IMR-90 (cell line): ENCODE measurements around the gene PITPNC1. TPM values are rescaled to one million over a fixed set of nuclear protein-coding genes. Genes with fewer than 3 reads are reported as not detected.

Experiments
- ATAC-seq: fragments of 200-7000 bp; cut with Tn5 transposase; 2 replicates; pipeline ENCODE4 v1.9.1; 2020; ENCODE audit warnings: low read depth, mild to moderate bottlenecking, moderate library complexity
- BruUV-seq: library from RNA; stranded (reverse); fragments of 400-500 nt; replicated peaks from 2 replicates; lab custom pipeline; 2021; lab: Mats Ljungman, UMichigan
- CTCF ChIA-PET: fragments of 300-600 bp; formaldehyde crosslinking; extraction: SDS; loops from one replicate; lab custom pipeline; 2021; ENCODE audit warnings: antibody characterized with exemption; lab: Yijun Ruan, JAX
- POLR2A ChIA-PET: fragments of 300-600 bp; sonication (Branson Sonifier 250); formaldehyde crosslinking; loops from one replicate; lab custom pipeline; 2022; ENCODE audit warnings: antibody characterized with exemption; ENCODE audit not compliant: unreplicated experiment; lab: Charles Lee
- DNase-seq: peaks from one replicate; pipeline ENCODE4 v3.0.0; 2013
- H2AFZ ChIP-seq: replicated peaks from 2 replicates; pipeline ENCODE3; 2013; ENCODE audit warnings: low read length, mild to moderate bottlenecking; ENCODE audit not compliant: poor library complexity
- H2AK5ac ChIP-seq: 2 replicates; pipeline ENCODE4 v1.6.1; 2013; ENCODE audit warnings: low read depth, low read length, inconsistent platforms
- H2AK9ac ChIP-seq: replicated peaks from 2 replicates; pipeline ENCODE3; 2013; ENCODE audit warnings: mild to moderate bottlenecking, low read depth, low read length, moderate library complexity; ENCODE audit not compliant: poor library complexity
- H2BK120ac ChIP-seq: 2 replicates; pipeline ENCODE4 v1.6.1; 2013; ENCODE audit warnings: low read depth, low read length, inconsistent platforms
- H2BK15ac ChIP-seq: 3 replicates; pipeline ENCODE4 v1.6.1; 2013; ENCODE audit warnings: low read depth, low read length, inconsistent platforms
- H2BK20ac ChIP-seq: 2 replicates; pipeline ENCODE4 v1.6.1; 2013; ENCODE audit warnings: low read depth, mild to moderate bottlenecking, inconsistent platforms, low read length, moderate library complexity
- H2BK5ac ChIP-seq: 2 replicates; pipeline ENCODE4 v1.6.1; 2013; ENCODE audit warnings: mild to moderate bottlenecking, low read depth, low read length, inconsistent platforms; ENCODE audit not compliant: poor library complexity, severe bottlenecking
- H3K14ac ChIP-seq: replicated peaks from 2 replicates; pipeline ENCODE4 v1.6.1; 2013; ENCODE audit warnings: low read depth, low read length, inconsistent platforms
- H3K18ac ChIP-seq: 2 replicates; pipeline ENCODE4 v1.6.1; 2013; ENCODE audit warnings: low read depth, low read length, control low read depth
- H3K23ac ChIP-seq: 2 replicates; pipeline ENCODE4 v1.6.1; 2013; ENCODE audit warnings: low read depth, low read length, inconsistent platforms
- H3K27ac ChIP-seq: 2 replicates; pipeline ENCODE4 v1.5.1; 2013; ENCODE audit warnings: mild to moderate bottlenecking, control low read depth, low read length; ENCODE audit not compliant: insufficient read depth
- H3K27me3 ChIP-seq: 2 replicates; pipeline ENCODE4 v1.6.1; 2013; ENCODE audit warnings: low read length; ENCODE audit not compliant: control insufficient read depth, insufficient read depth
- H3K36me3 ChIP-seq: 2 replicates; pipeline ENCODE4 v1.6.1; 2013; ENCODE audit warnings: low read length, mixed read lengths; ENCODE audit not compliant: control insufficient read depth, insufficient read depth
- H3K4ac ChIP-seq: 2 replicates; pipeline ENCODE4 v1.6.1; 2013; ENCODE audit warnings: low read depth, low read length, inconsistent platforms
- H3K4me1 ChIP-seq: 2 replicates; pipeline ENCODE4 v1.6.1; 2013; ENCODE audit warnings: low read length, mixed read lengths; ENCODE audit not compliant: control insufficient read depth, insufficient read depth
- H3K4me2 ChIP-seq: 2 replicates; pipeline ENCODE4 v1.6.1; 2013; ENCODE audit warnings: low read depth, mild to moderate bottlenecking, control low read depth, low read length, moderate library complexity
- H3K4me3 ChIP-seq: 2 replicates; pipeline ENCODE4 v1.5.1; 2013; ENCODE audit warnings: low read depth, mild to moderate bottlenecking, control low read depth, low read length, moderate library complexity; ENCODE audit not compliant: insufficient read depth
- H3K56ac ChIP-seq: 2 replicates; pipeline ENCODE4 v1.6.1; 2013; ENCODE audit warnings: low read length, inconsistent platforms; ENCODE audit not compliant: insufficient read depth; ENCODE audit errors: extremely low read depth
- H3K79me1 ChIP-seq, 2 experiments: 2 replicates each; pipeline ENCODE4 v1.6.1; 2013; ENCODE audit warnings: low read length in 2 of 2, inconsistent platforms in 1 of 2, low read depth in 1 of 2
- H3K9ac ChIP-seq: 2 replicates; pipeline ENCODE4 v1.6.1; 2013; ENCODE audit warnings: low read depth, low read length, control low read depth
- H3K9me1 ChIP-seq: 2 replicates; pipeline ENCODE4 v1.6.1; 2013; ENCODE audit warnings: low read length, inconsistent platforms; ENCODE audit not compliant: insufficient read depth
- H3K9me3 ChIP-seq: 2 replicates; pipeline ENCODE4 v1.6.1; 2013; ENCODE audit warnings: low read length; ENCODE audit not compliant: control insufficient read depth, insufficient read depth
- H4K20me1 ChIP-seq: 2 replicates; pipeline ENCODE4 v1.6.1; 2013; ENCODE audit warnings: low read length, inconsistent platforms; ENCODE audit not compliant: insufficient read depth
- H4K5ac ChIP-seq: 2 replicates; pipeline ENCODE4 v1.6.1; 2013; ENCODE audit warnings: mild to moderate bottlenecking, low read depth, low read length, control low read depth
- H4K8ac ChIP-seq, 2 experiments: 2 replicates each; pipeline ENCODE4 v1.6.1; 2013; ENCODE audit warnings: low read depth in 2 of 2, low read length in 2 of 2, control low read depth in 1 of 2, inconsistent platforms in 1 of 2
- H4K91ac ChIP-seq: 2 replicates; pipeline ENCODE4 v1.6.1; 2013; ENCODE audit warnings: low read depth, low read length, inconsistent platforms; ENCODE audit not compliant: insufficient read depth
- BHLHE40 ChIP-seq: fragments of 150-350 bp; IDR thresholded peaks from 2 replicates; pipeline ENCODE4 v1.6.1; 2016; ENCODE audit warnings: mild to moderate bottlenecking, low read depth, low read length
- FOS ChIP-seq: fragments of 150-350 bp; IDR thresholded peaks from 2 replicates; pipeline ENCODE4 v1.6.1; 2016; ENCODE audit warnings: low read depth, low read length
- POLR2A ChIP-seq: IDR thresholded peaks from 2 replicates; pipeline ENCODE4 v1.6.1; 2012; ENCODE audit warnings: mild to moderate bottlenecking, low read depth, low read length
- RAD21 ChIP-seq: IDR thresholded peaks from 2 replicates; pipeline ENCODE4 v1.6.1; 2012; ENCODE audit warnings: low read length, improper control_type of control experiment
- SMC3 ChIP-seq: fragments of 150-350 bp; IDR thresholded peaks from 2 replicates; pipeline ENCODE4 v1.6.1; 2016; ENCODE audit warnings: low read depth, mild to moderate bottlenecking, antibody characterized with exemption, low read length, moderate library complexity
- WGBS, 2 experiments: methylation state at CpG; one replicate each; pipeline versions ENCODE4 v1.1.5 to v1.1.7; 2013; ENCODE audit warnings: missing lambda C conversion rate in 2 of 2; ENCODE audit not compliant: insufficient read length in 1 of 2; ENCODE audit errors: extremely low coverage in 2 of 2; 5-methylcytosine and 5-hydroxymethylcytosine counted together
- dilution Hi-C: fragments of 300-500 bp; cut with HindIII; formaldehyde crosslinking; loops from one replicate; pipeline ENCODE4 v1.14.3; 2018; ENCODE audit warnings: low sequenced_read_pairs; ENCODE audit not compliant: unreplicated experiment
- in situ Hi-C: fragments of 300-500 bp; cut with MboI; formaldehyde crosslinking; loops from 3 replicates; pipeline ENCODE4 v1.14.3; 2019; ENCODE audit warnings: low sequenced_read_pairs, inconsistent platforms, mixed read lengths
- intact Hi-C: fragments of 100-400 bp; cut with micrococcal nuclease; formaldehyde crosslinking; loops from 2 replicates; pipeline ENCODE4 v1.10.0; 2022
- polyA plus RNA-seq, 3 experiments: library from polyadenylated mRNA; depleted of rRNA; stranded (reverse); fragments of >200 nt; gene quantifications; 2 replicates each; pipeline ENCODE4 v1.2.3, GENCODE V29; 2012; ENCODE audit warnings: low replicate concordance in 1 of 3
- total RNA-seq: library from RNA; depleted of rRNA; stranded (reverse); fragments of >200 nt; gene quantifications from 2 replicates; pipeline ENCODE4 v1.2.3, GENCODE V29; 2012

Gene PITPNC1
- total and polyA plus RNA-seq, 2 of the 4 experiments (the other 2 are of a cell fraction): 4.1 TPM

DNA sequence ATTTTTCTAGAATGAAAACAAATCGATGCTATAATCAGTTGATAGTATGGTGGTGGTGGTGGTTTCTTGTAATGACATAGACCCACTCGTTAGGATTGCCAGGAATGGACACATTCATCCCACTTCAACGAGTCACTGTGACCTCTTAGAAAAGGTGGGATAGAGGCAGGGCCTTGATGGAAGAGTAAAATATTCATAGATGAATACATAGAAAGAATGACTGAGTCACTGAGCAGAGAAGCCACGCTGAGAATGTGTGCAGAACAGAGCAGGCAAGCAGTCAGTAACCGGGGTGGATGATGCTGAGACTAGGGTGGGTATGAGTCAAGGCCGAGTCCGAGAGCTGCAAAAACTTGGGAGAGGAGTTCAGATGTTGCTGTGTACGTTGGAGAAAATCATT, 129.9 kb downstream of the PITPNC1 start:
- in situ Hi-C loops: no loop called here
- peak overlapping the region; percentile 72 for H2AFZ ChIP-seq
- no peak overlapping the region for H3K18ac ChIP-seq
- no peak overlapping the region for H4K5ac ChIP-seq
- H3K27me3 ChIP-seq: no peaks in the 10 kb centered on the region
- no peaks in the 10 kb centered on the region; the same call in 1 of the 2 replicates for H4K20me1 ChIP-seq
- peaks cover 20 to 31% of the 10 kb centered on the region in 2 experiments for H3K79me1 ChIP-seq
- peak overlapping the region; percentile 79 for H2BK5ac ChIP-seq
- H3K4me2 ChIP-seq: peak overlapping the region; percentile 38; the same call in 1 of the 2 replicates
- no peaks in the 10 kb centered on the region for H3K4me1 ChIP-seq
- H2BK15ac ChIP-seq: no peak overlapping the region
- ChIA-PET CTCF (interaction anchor here (0.5 kb wide), 1 partner anchor 43 kb away, joined by 4 read pairs; no protein-coding TSS in a partner anchor), POLR2A (no interaction called here)
- dilution Hi-C loops: no loop called here
- H2AK9ac ChIP-seq: peak overlapping the region; percentile 65
- H3K56ac ChIP-seq: no peak overlapping the region
- H3K27ac ChIP-seq: no peak overlapping the region
- ATAC-seq (peak; percentile 95), DNase-seq (peak; percentile 95)
- no peak overlapping the region for H3K4ac ChIP-seq
- no peak overlapping the region for H3K23ac ChIP-seq
- peak overlapping the region in 1 of 2 experiments; percentile 66; a peak in 1 of 4 replicates for H4K8ac ChIP-seq
- 30% methylated on average over 2 of the region's 8 CpGs; no CpG with 5 or more reads in 1 of the 2 experiments for WGBS, 2 experiments
- BruUV-seq: no TSS peak
- peak overlapping the region; percentile 37; the same call in 1 of the 2 replicates for H3K14ac ChIP-seq
- 0 out of 2 replicates have a peak, but pooled peaks have one; percentile 9 for TF ChIP-seq SMC3
- 0 out of 2 replicates have a peak, but pooled peaks have one; percentile 2 for TF ChIP-seq RAD21
- TF ChIP-seq BHLHE40: 0 out of 2 replicates have a peak, but pooled peaks have one; percentile 31
- TF ChIP-seq POLR2A: no peak
- TF ChIP-seq FOS: peak; percentile 48
- peaks cover 3% of the 10 kb centered on the region; the same call in 1 of the 2 replicates for H3K9me1 ChIP-seq
- H4K91ac ChIP-seq: no peak overlapping the region
- H2BK120ac ChIP-seq: no peak overlapping the region
- no peak overlapping the region for H3K4me3 ChIP-seq
- no peaks in the 10 kb centered on the region for H3K36me3 ChIP-seq
- no peak overlapping the region for H2AK5ac ChIP-seq
- intact Hi-C loops: no loop called here
- H3K9ac ChIP-seq: no peak overlapping the region
- peaks cover 3% of the 10 kb centered on the region for H3K9me3 ChIP-seq
- no peak overlapping the region for H2BK20ac ChIP-seq
